GM19452 (cell line): Measurements from ENCODE around the gene SBNO1.
"Not testable (repeated sequence)": the region's sequence is repeated elsewhere in the genome, so short reads cannot be mapped to it uniquely, and the experiment has no call there.

ENCODE experiments used
- ATAC-seq: cut with Tn5 transposase; IDR thresholded peaks from one replicate; pipeline ENCODE4 v1.9.1; 2021; ENCODE audit not compliant: unreplicated experiment

SBNO1 gene

GRCh38 chr12:123250471-123251383, 113.9 kb downstream of the SBNO1 start:
- no peak for ATAC-seq

- not testable (repeated sequence) for ATAC-seq
Measured at GRCh38 chr12:123248996-123249741, 115.5 kb downstream of the SBNO1 start.

GRCh38 chr12:123248129-123248528, 116.5 kb downstream of the SBNO1 start:
- not testable (repeated sequence) for ATAC-seq

- ATAC-seq: no peak
Measured at GRCh38 chr12:123245678-123246077, 119.0 kb downstream of the SBNO1 start.

GRCh38 chr12:123243671-123244262, 120.9 kb downstream of the SBNO1 start:
- ATAC-seq: no peak

GRCh38 chr12:123242116-123242904, 122.3 kb downstream of the SBNO1 start:
- no peak for ATAC-seq
